Stimulated activated CD8-positive, alpha-beta memory T cell treated with anti-CD3 and anti-CD28 coated beads, Interleukin-7, amount 100 ng/mL, for 4 hours (primary cell): Measurements from ENCODE around the gene PRDM13.
"Not testable (repeated sequence)": the region's sequence is repeated elsewhere in the genome, so short reads cannot be mapped to it uniquely, and the experiment has no call there.

Experiments
- DNase-seq, 2 donors: peaks; one replicate each; pipeline ENCODE4 v3.0.0-alpha.2; 2020; ENCODE audit warnings: low read depth in 2 of 2

PRDM13 gene

DNA sequence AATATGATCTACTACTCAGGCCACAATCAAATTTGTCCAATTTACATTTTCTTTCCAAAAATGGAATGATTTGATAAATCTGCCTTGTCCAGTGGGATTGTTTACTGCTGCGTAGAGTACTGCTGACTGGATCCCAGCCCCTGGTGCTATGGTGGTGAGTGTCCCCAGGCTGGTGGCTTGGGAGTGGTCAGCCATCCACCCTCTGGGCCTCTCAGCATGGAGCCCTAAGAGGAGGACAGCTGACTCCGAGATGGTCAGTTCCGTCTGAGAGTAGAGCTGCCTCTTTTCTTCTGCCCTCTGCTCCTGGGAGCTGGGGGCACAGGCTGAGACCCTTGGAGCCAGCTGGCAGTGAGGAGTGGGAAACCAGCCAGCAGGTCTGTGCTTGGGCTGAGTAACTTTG is 22.7 kb downstream of the PRDM13 start:
- no peak for DNase-seq

DNA sequence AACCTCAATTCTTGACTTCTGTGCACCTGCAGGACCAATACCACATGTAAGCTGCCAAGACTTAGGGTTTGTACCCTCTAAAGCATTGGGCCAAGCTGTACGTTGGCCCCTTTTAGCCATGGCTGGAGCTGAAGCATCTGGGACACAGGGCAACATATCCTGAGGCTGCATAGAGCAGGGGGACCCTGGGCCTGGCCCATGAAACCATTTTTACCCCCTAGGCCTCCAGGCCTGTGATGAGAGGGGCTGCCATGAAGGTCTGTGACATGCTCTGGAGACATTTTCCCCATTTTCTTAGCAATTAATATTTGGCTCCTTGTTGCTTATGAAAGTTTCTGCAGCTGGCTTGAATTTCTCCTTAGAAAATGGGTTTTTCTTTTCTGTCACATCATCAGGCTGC is 31.0 kb downstream of the PRDM13 start:
- no peak for DNase-seq

DNA sequence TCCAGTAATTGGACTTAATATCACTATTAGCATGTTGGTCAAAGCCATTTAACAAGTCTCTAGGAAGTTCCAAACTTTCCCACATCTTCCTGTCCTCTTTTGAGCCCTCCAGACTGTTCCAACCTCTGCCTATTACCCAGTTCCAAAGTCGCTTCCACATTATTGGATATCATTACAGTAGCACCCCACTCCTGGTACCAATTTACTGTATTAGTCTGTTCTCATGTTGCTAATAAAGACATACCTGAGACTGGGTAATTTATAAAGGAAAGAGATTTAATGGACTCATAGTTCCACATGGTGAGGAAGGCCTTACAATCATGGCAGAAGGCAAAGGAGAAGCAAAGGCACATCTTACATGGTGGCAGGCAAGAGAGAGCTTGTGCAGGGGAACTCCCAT is 31.7 kb downstream of the PRDM13 start:
- DNase-seq: not testable (repeated sequence)

DNA sequence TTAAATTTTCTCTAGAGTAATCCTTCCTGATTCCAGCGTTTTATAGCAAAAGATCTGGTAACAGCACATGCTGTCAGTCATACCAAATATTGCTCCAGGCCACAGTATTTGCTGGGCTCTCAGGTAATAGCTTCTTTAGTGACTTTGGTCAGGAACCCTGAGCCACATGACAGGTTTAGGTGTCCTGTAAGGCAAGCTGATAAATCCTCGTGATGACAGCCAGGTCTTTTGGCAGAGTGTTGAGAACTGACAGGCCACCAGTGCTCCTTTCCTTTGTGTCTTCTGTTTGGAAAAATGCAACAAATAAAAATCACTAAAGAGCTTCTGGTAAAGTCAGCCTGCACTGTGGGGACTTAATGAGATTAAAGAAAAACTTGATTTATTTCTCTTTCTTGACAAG is 34.6 kb downstream of the PRDM13 start:
- DNase-seq: no peak

- DNase-seq: no peak
Measured at GRCh38 chr6:99645986-99646385, 39.4 kb downstream of the PRDM13 start.

- not testable (repeated sequence) for DNase-seq
Measured at GRCh38 chr6:99650091-99650571, 43.5 kb downstream of the PRDM13 start.

DNA sequence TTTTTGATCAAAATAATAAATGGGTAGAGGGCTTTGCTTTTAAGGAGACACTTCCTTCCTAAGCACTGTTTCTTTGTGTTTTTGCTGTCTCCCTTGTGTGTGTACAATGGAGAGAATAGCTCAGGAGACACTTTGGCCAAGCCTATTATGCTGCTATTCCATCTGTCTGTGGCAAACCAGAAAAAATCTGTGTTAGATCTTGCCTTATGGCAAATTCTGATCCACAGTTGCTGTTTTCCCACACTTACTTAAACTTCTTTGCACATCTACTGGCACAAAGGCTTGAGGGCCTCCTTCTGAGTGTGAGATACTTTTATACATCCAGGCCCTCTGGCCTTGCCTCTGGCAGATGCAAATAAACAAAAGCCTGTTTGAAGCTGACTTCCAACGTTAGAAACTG is 53.6 kb downstream of the PRDM13 start:
- no peak for DNase-seq

DNA sequence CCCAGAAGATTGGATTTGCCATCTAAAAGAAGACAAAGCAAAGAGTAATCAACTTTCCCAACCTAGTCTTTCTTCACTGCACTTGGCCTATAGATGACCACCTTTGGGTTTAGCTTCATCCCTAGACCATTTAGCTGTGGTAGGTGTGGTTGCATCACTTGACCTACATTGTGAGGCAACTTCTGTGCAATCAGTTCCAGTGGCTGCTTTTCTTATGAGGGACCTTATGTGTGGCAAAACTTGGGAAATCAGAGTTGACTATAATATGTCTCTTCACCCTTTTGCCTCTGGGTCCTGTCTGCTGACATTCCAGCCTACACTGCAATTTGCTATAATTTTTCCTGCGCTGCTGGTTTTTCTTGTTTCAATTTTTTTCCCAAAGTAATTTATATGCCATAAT is 55.2 kb downstream of the PRDM13 start:
- DNase-seq: no peak

GRCh38 chr6:99662616-99663015 is 56.0 kb downstream of the PRDM13 start:
- no peak for DNase-seq
